Endothelial cell of umbilical vein (primary cell): Measurements from ENCODE around the gene TTC31.

Experiments used
- EZH2 ChIP-seq: IDR thresholded peaks from 2 replicates; pipeline ENCODE4 v1.6.1; 2012; ENCODE audit warnings: borderline replicate concordance, low read depth, mild to moderate bottlenecking, moderate library complexity, low read length, inconsistent platforms; ENCODE audit not compliant: severe bottlenecking
- FOS ChIP-seq: IDR thresholded peaks from 2 replicates; pipeline ENCODE4 v1.6.1; 2011; ENCODE audit warnings: mild to moderate bottlenecking, low read length, moderate library complexity, borderline replicate concordance; ENCODE audit not compliant: insufficient read depth
- GATA2 ChIP-seq: IDR thresholded peaks from 2 replicates; pipeline ENCODE4 v1.7.0; 2011; ENCODE audit warnings: low read depth, mild to moderate bottlenecking, moderate library complexity, mixed read lengths, low read length; ENCODE audit not compliant: insufficient read length, insufficient read depth
- POLR2A ChIP-seq: IDR thresholded peaks from 2 replicates; pipeline ENCODE4 v1.6.1; 2012; ENCODE audit warnings: low read depth, mild to moderate bottlenecking, control low read depth, low read length
- POLR2AphosphoS5 ChIP-seq: IDR thresholded peaks from 2 replicates; pipeline ENCODE4 v1.6.1; 2012; ENCODE audit warnings: low read depth, mild to moderate bottlenecking, control low read depth, low read length, moderate library complexity; ENCODE audit not compliant: insufficient read depth
- TF ChIP-seq, protein P1 (sequence below), 2 donors: IDR thresholded peaks; 1 replicate in 1 of 2; 2 replicates in 1 of 2; pipeline ENCODE4 v1.5.1; 2011; ENCODE audit warnings: low read length in 2 of 2, mild to moderate bottlenecking in 2 of 2, moderate library complexity in 2 of 2, control low read depth in 1 of 2, inconsistent platforms in 1 of 2, low read depth in 1 of 2; ENCODE audit not compliant: insufficient read depth in 1 of 2; ENCODE audit errors: extremely low read depth in 1 of 2
- TF ChIP-seq, protein P2 (sequence below): IDR thresholded peaks from 2 replicates; pipeline ENCODE4 v1.6.1; 2011; ENCODE audit not compliant: insufficient read depth, insufficient read length

DNA sequence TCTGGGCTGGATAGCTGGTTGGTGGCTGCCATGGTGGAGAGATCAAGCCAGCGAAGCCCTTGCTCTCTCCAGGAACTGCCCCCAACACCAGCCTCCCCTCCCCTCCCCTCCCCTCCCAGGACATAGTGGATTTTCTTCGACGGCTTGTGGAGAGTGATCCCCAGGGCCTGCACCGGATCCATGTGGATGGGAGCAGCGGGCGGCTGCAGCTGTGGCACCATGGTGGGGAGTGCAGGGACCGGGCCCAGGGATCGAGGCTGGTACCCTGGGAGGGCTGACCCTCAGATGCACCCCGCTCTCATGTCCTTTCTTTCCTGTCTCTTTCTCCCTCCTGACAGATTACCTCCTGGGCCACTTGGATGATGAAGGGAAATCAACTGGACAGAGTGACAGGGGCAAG lies 7.0 kb downstream of the TTC31 start:
- no peak for TF ChIP-seq POLR2AphosphoS5
- TF ChIP-seq, protein P1, sequence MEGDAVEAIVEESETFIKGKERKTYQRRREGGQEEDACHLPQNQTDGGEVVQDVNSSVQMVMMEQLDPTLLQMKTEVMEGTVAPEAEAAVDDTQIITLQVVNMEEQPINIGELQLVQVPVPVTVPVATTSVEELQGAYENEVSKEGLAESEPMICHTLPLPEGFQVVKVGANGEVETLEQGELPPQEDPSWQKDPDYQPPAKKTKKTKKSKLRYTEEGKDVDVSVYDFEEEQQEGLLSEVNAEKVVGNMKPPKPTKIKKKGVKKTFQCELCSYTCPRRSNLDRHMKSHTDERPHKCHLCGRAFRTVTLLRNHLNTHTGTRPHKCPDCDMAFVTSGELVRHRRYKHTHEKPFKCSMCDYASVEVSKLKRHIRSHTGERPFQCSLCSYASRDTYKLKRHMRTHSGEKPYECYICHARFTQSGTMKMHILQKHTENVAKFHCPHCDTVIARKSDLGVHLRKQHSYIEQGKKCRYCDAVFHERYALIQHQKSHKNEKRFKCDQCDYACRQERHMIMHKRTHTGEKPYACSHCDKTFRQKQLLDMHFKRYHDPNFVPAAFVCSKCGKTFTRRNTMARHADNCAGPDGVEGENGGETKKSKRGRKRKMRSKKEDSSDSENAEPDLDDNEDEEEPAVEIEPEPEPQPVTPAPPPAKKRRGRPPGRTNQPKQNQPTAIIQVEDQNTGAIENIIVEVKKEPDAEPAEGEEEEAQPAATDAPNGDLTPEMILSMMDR (IDR thresholded peaks at IDR 0.05; ENCODE audit: extremely low read depth in 1 of 2, insufficient read depth in 1 of 2, low read depth in 1 of 2, low read length in 2 of 2): no peak
- TF ChIP-seq EZH2: no peak
- no peak for TF ChIP-seq POLR2A
- TF ChIP-seq, protein P2, sequence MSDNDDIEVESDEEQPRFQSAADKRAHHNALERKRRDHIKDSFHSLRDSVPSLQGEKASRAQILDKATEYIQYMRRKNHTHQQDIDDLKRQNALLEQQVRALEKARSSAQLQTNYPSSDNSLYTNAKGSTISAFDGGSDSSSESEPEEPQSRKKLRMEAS: no peak
- TF ChIP-seq FOS: no peak
- TF ChIP-seq GATA2: no peak
